ENCODE data around the gene GGA3.

Gene GGA3

GRCh38 chr17:75199886-75200618, 61.4 kb downstream of the GGA3 start:
- DNase-seq (ENCODE audit: insufficient read length) (no peak), FAIRE-seq (no peak)
- TF ChIP-seq TAF1 (IDR thresholded peaks at IDR 0.05; ENCODE audit: borderline replicate concordance, low read depth, low read length): no peak
- TF ChIP-seq POLR2AphosphoS5 (IDR thresholded peaks at IDR 0.05; ENCODE audit: low read depth, low read length): no peak
- no peak for TF ChIP-seq POLR2A (IDR thresholded peaks at IDR 0.05; ENCODE audit: low read depth, low read length)

GRCh38 chr17:75194879-75195278, 66.5 kb downstream of the GGA3 start:
- TF ChIP-seq POLR2AphosphoS5 (IDR thresholded peaks at IDR 0.05; ENCODE audit: low read depth, low read length) (no peak), TAF1 (IDR thresholded peaks at IDR 0.05; ENCODE audit: borderline replicate concordance, low read depth, low read length) (no peak), POLR2A (IDR thresholded peaks at IDR 0.05; ENCODE audit: low read depth, low read length) (no peak)
- FAIRE-seq: no peak
- no peak for DNase-seq (ENCODE audit: insufficient read length)

GRCh38 chr17:75191584-75191983, 69.8 kb downstream of the GGA3 start:
- DNase-seq (ENCODE audit: insufficient read length) (no peak), FAIRE-seq (no peak)
- TF ChIP-seq POLR2AphosphoS5 (IDR thresholded peaks at IDR 0.05; ENCODE audit: low read depth, low read length) (no peak), POLR2A (IDR thresholded peaks at IDR 0.05; ENCODE audit: low read depth, low read length) (no peak), TAF1 (IDR thresholded peaks at IDR 0.05; ENCODE audit: borderline replicate concordance, low read depth, low read length) (no peak)

GRCh38 chr17:75188614-75189013, 72.8 kb downstream of the GGA3 start:
- no peak for DNase-seq (ENCODE audit: insufficient read length)
- TF ChIP-seq POLR2A (IDR thresholded peaks at IDR 0.05; ENCODE audit: low read depth, low read length) (no peak), POLR2AphosphoS5 (IDR thresholded peaks at IDR 0.05; ENCODE audit: low read depth, low read length) (no peak), TAF1 (IDR thresholded peaks at IDR 0.05; ENCODE audit: borderline replicate concordance, low read depth, low read length) (no peak)
- no peak for FAIRE-seq
